ENCODE measurements around the gene ACTMAP. TPM values are rescaled to one million over a fixed set of nuclear protein-coding genes. Genes with fewer than 3 reads are reported as not detected.
A peak's percentile ranks its signal among the peaks of the same experiment; 100 is the strongest.

Gene ACTMAP
- total and polyA plus RNA-seq, 2 of the 13 experiments (the other 11 are each of a cell fraction or from before 2014, with no cell fraction given) = 2.2 to 7.9 TPM

DNA sequence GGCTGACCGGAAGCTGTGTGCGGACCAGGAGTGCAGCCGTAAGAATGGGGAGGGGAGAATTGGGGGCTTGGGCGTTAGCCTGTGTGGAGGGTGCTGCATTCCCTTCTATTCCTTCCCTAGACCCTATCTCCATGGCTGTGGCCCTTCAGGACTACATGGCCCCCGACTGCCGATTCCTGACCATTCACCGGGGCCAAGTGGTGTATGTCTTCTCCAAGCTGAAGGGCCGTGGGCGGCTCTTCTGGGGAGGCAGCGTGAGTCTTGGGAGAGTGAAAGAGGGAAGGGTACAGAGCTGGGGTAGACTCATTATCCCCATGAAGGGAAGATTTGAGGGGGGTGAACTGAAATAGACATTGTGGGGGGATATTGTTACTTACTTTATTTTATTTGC lies 25.4 kb upstream of the ACTMAP start (continued):
- TF ChIP-seq ELF1 (CRISPR knock-in tag; IDR thresholded peaks at IDR 0.05) (no peak), ZNF556 (CRISPR knock-in tag; IDR thresholded peaks at IDR 0.05; ENCODE audit: borderline replicate concordance) (no peak), ZNF282 (IDR thresholded peaks at IDR 0.05; ENCODE audit: partially characterized antibody) (no peak), KLF9 (CRISPR knock-in tag; IDR thresholded peaks at IDR 0.05; ENCODE audit: low read depth) (no peak)

DNA sequence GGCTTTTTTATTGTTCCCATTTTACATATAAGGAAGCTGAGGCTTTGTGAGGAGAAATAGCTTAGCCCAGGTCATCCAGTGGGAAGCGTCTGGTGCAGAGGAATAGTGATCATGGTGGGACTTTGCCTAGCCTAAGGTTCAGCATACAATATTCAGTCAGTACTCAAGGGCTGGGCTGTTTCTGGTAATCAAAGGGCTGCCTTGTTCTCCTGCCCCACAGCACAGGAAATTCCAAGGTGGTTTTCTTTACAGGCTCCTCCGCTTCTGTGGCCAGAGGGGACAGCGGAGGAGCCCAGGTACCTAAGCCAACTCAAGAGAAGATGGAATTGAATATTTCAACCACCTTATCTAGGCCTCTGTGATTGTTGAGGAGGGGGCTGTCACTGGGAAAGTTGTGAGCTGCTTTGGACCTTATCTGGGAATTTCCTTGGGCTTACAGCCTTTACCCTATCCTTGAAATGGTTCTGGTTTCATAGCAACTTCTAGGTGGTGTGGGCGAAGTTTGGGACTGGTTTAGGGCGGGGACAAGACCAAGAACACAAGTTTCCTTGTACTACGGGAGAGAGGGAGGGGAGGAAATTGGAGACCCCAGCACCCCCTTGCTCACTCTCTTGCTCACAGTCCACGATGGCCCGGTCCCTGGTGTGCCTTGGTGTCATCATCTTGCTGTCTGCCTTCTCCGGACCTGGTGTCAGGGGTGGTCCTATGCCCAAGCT lies 24.8 kb upstream of the ACTMAP start, which contains the start of gene MIA:
TSS of gene MIA (plus strand) at position 606 of the 716 bp plus-strand sequence. CDS start at position 628, 22 bp downstream.
- WGBS (ENCODE audit: low lambda C conversion rate) = 61% methylated on average over 7 of the region's 9 CpGs

More for the DNA sequence above, 24.8 kb upstream of the ACTMAP start, which contains the start of gene MIA:
- DNase-seq (ENCODE audit: low spot score) (no peak), FAIRE-seq (no peak), ATAC-seq (no peak)
- peak; percentile 48; the same call in 1 of the 2 replicates for TF ChIP-seq ZNF629 (CRISPR knock-in tag; conservative IDR thresholded peaks at IDR 0.05)
- TF ChIP-seq TCF7 (IDR thresholded peaks at IDR 0.05; ENCODE audit: low read depth) = no peak
- Histone ChIP-seq H3K9ac (ENCODE audit: insufficient read depth, low read depth, low read length) (no peak within 1 kb of the TSS), H3K4me1 (ENCODE audit: insufficient read depth, low read length) (peaks cover 40% of the 10 kb centered on the region), H3K36me3 (replicated peaks in 1 of 2; ENCODE audit: control insufficient read depth in 1 of 2, insufficient read depth in 2 of 2, low read length in 2 of 2) (no peaks in the 10 kb centered on the region), H3K4me2 (ENCODE audit: low read depth, low read length) (no peak within 1 kb of the TSS), H3K27ac (ENCODE audit: extremely low read length, insufficient read depth, low read length) (no peak within 1 kb of the TSS), H2AFZ (ENCODE audit: low read length) (no peak within 1 kb of the TSS), H4K20me1 (ENCODE audit: insufficient read depth, low read length) (no peaks in the 10 kb centered on the region), H3K27me3 (ENCODE audit: control insufficient read depth in 1 of 2, insufficient read depth in 2 of 2, low read length in 2 of 2) (no peaks in the 10 kb centered on the region; a peak in 1 of 5 replicates), H3K79me2 (ENCODE audit: insufficient read depth, low read length) (no peaks in the 10 kb centered on the region), H3K4me3 (replicated peaks in 1 of 3; ENCODE audit: insufficient read depth in 1 of 3, low read depth in 2 of 3, low read length in 3 of 3) (no peak within 1 kb of the TSS), H3K9me3 (ENCODE audit: low read length) (no peaks in the 10 kb centered on the region)
- CTCF ChIA-PET (ENCODE audit: low intra/inter-chr PET ratio, low total read pairs) = no interaction called here
- in situ Hi-C loops (cut with HindIII; ENCODE audit: extremely low pct_ligation_motif_present, low pct_unique_long_range_greater_than_20kb) (no loop called here), intact Hi-C loops (cut with micrococcal nuclease; ENCODE audit: unreplicated experiment) (no loop called here)
- BruUV-seq (replicated peaks) = no TSS peak
- POLR2A ChIA-PET = interaction anchor here (1.4 kb wide), 1 partner anchor 25 kb away, joined by 4 read pairs; the partner anchor contains the start of genes ACTMAP and SNRPA
